ENCODE measurements around the gene CEP170B.
"Not testable (repeated sequence)": the region's sequence is repeated elsewhere in the genome, so short reads cannot be mapped to it uniquely, and the experiment has no call there.

Gene CEP170B

DNA sequence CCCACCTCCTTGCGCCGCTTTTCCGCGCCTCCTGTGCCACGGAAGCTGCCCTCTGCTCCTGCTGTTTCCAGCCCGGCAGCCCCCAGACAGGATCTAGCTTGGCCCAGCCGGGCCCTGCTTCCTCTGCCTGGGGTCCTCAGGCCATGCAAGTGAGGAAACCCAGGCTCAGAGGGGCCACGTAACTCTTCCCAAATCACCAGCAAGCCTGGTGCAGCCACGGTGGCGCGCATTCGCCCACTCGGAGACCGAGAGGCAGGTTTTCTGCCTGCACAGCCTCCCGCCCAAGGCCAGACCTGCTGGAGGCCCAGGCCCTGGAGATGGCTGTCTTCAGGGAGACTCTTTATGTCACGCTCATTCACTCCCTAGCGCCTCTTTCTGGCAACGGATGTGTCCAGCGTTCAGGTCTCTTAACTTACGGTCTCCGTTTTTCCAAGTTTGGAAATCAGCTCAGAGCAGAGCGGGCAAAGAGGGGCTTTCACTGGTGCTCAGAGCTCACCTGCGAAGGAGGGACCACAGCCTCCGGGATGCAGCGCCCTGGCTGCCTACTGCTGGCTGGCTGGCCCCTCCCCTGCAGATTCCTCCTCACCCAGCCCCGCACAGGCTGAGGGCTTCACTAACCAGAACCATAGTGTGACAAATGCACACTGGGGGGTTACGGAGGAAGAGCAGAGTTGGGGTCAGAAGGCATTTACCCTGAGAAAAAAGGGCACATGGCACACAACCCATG is 20.6 kb upstream of the CEP170B start:
- no peak for DNase-seq

DNA sequence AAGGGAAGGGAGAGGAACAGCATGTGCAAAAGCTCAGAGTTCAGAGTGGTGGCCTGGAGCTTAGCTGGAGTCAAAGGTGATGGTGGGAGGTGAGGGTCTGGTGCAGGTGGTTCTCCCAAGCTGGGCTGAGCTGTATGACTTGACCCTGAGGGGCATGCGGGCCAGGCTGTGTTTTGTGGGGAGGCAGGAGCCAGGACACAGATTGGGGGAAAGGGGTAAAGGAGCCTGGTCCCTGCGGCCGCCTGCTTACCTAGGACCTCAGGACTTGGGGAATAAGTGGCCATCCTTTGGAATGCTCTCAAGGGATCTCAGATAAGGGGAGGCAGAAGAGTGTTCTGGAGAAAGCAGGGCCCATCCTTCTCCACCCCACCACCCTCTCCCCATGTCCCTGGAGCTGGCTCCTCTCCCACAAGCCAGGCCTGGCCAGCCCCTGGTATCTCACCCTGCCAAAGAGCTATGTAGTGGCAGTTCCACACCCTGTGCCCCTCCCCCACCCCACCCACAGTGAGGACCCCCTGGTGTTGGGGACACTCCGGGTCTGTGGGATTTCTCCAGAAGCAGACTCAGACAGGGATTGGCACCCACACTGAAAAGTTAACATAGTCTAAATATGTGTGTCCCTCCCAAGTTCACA is 19.9 kb upstream of the CEP170B start:
- no peak for DNase-seq

DNA sequence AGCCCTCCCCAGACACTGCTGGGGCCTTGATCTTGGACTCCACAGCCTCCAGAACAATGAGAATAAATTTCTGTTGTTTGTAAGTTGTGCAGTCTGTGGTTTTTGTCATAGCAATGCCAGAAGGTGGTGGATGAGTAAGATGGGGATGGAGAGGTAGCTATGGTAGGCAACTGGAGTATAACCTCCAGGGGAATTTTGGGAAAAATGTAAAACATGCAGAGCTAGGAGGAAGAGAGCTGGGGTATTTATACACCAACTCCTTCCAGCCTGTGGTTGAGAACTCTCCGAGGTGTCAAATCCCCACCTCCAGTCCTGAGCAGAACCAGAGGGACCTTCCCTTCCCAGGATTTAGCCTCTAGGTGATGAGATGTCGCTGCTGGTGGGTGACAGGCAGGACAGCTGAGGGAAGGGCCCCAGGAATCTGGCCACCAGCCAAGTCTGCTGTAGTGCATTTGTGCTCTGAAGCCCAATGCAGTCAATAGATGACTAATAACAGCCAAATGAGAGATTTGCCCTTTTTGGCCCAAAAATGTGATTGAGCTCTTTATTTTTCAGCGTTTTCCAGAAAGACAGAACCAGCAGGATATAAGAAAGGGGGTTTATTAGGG is 19.1 kb upstream of the CEP170B start:
- no peak for DNase-seq

DNA sequence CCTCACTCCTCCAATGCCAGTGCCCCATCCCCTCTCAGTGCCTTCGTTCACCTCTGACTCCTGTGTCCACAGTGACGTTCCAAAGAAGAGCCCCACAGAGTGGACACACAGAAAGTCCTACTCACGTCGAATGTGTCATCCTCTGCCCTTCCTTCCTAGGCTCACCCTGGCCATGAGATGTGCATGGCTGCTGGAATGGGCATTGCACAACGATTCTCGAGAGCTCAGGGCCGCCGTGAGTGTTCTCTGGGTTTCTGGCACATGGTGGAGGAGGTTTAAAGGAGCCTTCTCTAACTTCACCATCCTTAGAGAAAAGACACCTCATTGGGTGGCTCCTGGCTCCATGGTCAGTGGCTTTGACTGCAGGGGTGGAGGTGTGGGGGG is 12.8 kb upstream of the CEP170B start:
- no peak for DNase-seq

DNA sequence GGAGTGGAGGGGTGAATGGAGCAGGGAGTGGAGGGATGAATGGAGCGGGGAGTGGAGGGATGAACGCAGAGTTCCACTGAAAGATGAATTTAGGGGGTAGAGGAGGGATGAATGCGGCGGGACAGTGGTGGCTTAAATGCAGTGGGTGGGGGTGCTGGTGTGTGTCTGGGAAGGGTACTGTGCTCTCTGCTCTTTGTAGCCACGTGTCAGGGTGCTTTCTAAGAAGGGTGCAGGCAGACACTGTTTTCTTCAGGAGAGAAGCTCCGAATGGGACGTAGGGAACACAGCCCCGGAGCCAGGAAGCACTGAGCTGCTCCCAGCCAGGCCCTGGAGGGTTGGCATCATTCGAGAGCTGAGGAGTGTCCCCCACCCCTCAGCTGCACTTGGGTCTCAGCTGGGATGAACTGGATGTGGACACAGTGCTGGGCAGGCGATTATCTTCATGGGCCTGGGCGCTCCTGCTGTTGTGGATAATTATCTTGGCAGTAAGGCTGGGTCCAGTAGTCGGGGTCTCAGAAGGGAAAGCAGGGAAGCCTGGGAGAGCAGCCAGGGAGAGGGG is 9.5 kb upstream of the CEP170B start:
- DNase-seq = no peak

DNA sequence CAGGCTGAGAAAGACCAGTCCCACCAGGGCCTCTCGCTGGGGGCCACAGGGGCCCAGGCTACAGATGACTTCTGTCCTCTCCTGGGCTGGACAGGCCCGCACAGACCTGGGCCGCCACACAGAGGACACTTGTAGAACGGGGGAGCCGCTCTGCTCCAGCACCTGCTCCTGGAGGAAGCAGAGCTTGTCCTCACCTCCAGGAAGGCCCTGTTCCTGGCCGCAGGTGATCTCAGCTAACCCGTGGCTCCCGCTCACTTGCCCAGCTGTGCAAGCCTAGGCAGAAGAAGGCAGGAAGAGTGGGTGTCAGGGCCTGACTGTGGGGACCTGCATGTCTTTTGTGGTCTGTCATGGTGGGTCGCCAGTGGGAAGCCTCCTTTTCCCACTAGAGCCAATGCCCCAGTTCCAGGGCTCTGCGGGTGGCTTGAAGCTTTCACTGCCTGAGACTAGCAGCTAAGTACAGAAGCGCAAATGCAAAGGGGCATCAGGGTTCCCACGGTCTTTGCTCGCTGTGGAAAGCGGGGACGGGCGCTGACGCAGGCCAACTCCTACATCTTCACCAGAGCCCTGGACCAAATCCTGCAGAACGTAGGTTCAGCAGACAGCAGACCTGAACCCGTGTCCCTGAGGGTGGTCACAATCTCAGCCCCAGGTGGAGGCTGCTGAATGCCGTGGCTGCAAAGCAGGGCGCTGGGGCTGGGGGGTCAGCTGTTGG is 8.8 kb upstream of the CEP170B start:
- no peak for DNase-seq

DNA sequence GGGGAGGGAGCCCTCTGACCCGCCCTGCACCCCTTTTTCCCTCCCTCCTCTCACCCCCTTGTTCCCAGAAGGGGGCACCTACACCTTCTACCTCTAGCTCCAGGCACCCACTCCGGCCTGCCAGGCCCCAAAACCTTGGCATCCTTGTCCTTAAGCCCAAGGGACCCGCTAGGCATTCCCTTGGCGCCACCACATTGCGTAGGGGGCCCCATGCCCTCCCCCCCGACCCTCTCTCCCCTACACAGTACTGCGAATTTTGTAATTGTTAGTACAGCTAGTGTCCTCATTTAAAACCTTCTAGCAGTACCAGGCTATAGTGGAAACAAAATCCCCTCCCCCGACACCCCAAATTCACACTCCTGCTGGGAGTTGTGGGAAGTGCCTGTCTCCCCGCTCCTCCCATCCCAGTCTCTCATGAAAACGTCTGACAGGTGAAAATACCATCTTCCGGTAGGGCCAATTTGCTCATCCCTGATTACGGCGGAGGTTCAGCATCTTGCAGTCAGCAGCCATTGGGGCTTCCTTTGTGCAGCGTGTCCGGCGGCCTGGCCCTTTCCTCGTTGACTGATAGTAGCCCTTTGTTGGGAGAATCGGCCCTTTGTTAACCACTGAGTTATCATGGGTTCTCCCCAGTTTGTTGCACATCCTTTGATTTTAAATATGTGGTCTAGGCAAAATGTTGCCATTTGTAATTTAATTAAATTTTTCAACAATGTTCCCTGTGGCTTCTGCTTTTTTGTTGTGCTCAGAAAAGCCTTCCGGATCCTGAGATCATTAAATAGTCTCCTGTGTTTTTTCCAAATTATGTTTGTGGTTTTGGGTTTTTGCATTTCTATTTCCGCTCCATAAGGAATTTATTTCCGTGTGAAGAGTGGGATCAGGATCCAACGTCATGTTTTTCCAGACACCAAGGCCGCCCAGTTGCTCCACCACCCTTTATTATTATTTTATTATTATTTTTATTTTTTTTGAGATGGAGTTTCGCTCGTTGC is 7.9 kb upstream of the CEP170B start:
- DNase-seq = no peak

DNA sequence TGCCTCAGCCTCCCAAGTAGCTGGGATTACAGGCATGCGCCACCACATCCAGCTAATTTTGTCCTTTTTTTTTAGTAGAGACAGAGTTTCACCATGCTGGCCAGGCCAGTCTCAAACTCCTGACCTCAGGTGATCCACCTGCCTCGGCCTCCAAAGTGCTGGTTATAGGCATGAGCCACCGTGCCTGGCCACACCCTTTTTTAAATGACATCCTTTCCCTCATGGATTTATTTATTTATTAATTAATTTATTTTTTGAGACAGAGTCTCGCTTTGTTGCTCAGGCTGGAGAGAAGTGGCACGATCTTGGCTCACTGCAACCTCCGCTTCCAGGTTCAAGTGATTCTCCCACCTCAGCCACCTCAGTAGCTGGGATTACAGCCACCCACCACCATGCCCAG is 7.1 kb upstream of the CEP170B start:
- DNase-seq = not testable (repeated sequence)

DNA sequence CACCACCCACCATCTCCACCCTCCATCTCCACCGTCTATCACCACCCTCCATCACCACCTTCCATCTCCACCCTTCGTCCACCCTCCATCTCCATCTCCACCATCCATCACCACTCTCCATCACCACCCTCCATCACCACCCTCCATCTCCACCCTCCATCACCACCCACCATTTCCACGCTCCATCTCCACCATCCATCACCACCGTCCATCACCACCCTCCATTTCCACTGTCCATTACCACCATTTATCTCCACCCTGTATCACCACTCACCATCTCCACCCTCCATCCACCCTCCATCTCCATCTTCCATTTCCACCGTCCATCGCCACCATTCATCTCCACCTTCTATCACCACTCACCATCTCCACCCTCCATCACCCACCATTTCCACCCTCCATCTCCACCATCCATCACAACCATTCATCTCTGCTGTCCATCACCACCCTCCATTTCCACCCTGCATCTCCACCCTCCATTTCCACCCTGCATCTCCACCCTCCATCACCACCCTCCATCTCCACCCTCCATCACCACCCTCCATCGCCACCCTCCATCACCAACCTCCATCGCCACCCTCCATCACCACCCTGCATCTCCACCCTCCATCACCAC is 6.1 kb upstream of the CEP170B start:
- DNase-seq = no peak

DNA sequence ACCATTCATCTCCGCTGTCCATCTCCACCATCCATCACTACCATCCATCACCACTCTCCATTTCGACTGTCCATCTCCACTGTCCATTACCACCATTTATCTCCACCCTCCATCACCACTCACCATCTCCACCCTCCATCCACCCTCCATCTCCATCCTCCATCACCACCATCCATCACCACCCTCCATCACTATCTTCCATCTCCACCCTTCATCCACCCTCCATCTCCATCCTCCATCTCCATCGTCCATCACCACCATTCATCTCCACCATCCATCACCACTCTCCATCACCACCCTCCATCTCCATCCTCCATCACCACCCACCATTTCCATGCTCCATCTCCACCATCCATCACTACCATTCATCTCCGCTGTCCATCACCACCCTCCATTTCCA is 5.2 kb upstream of the CEP170B start:
- DNase-seq = no peak

DNA sequence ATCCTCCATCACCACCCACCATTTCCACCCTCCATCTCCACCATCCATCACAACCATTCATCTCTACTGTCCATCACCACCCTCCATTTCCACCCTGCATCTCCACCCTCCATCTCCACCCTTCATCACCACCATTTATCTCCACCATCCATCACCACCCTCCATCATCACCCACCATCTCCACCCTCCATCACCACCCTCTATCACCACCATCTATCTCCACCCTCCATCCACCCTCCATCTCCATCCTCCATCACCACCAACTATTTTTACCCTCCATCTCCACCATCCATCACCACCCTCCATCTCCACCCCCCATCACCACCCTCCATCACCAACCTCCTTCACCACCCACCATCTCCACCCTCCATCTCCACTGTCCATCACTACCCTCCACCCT is 4.7 kb upstream of the CEP170B start:
- DNase-seq = no peak

DNA sequence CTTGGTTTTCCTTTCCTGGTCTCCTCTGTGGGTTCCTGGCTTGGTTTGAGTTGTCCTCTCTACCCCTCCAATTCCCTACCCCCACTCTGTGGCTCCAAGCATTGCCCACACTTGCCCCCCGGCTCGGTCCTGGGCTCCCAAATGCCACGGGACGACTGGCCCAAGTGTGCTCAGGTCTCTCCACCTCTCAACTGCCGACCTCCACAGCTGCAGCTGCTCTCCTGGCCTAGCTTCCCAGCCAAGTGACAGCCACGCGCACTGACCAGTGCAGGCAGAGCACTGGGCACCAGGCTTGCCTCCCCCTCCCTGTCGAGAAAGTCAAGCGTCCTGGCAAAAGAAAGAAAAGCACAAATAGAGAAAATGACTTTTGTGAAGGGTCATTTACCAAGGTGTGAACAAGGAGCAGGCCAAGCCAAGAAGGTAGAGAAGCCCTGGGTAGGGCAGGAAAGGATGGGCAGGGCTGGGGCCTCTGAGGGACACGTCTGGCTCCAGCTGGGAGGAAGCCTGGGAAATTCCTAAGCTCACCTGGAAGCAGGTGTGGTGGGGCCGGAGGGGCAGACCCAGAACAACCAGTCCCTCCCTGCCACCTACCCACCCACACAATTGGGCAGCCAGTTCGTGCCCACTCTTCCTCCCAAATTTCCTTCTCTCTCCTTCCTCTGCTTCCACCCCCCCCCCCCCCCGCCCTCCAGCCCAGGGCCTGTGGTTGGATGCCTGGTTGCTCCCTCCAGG is 1.8 kb upstream of the CEP170B start:
- no peak for DNase-seq

DNA sequence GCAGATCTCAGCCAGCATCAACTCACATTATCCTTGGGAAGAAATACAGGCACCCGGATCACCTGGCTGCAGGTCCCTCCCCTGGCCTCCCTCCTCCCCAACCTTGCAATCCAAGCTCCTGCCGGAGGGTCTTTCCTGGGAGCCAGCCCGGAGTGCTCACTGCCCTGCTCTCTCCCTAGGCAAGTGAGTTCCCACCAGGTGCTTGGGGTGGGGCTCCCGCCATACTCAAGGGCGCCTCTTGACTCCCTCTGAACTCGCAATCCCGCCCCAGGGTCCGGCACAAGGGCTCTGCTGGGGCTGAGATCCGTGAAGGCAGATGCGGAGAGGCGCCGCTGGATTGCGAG is 1.2 kb upstream of the CEP170B start:
- DNase-seq = no peak

DNA sequence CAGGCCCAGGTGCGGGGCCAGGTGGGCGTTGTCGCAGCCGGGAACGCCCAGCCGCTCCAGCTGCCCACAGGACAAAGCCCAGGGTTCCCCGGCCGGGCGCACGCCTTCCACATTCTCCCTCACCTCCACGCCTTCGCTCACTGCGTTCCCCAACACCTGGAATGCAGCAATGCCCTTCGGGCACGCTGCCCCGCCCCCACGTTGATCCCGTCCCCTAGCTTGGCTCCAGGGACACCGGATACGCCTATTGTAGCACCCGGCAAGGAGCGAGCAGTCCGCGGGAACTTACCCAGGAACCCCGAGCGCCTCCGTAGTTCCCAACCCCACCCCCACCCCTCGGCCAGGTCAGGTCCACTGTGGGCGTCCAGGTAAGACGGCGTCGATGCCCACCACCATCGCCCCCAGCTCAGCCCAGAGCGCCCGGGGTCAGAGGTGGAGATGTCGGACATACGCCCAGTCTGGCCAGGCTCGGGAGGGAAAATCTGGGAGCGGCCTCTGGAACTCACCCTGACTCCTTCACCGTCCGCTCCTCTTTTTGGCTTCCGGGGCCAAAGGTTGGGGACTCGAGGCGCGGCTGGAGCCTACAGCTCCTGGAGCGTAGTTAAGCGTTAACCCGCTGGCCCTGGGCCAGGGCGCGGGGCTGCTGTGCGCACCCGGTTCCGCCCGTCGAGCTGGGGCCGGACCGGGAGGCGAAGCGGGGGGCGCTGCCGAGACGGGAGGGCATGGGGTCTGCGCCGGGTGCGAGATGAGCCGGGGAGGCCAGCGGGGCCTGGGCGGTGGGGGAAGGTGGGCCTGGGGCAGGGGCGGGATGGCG is 594 bp upstream of the CEP170B start:
- DNase-seq = no peak

DNA sequence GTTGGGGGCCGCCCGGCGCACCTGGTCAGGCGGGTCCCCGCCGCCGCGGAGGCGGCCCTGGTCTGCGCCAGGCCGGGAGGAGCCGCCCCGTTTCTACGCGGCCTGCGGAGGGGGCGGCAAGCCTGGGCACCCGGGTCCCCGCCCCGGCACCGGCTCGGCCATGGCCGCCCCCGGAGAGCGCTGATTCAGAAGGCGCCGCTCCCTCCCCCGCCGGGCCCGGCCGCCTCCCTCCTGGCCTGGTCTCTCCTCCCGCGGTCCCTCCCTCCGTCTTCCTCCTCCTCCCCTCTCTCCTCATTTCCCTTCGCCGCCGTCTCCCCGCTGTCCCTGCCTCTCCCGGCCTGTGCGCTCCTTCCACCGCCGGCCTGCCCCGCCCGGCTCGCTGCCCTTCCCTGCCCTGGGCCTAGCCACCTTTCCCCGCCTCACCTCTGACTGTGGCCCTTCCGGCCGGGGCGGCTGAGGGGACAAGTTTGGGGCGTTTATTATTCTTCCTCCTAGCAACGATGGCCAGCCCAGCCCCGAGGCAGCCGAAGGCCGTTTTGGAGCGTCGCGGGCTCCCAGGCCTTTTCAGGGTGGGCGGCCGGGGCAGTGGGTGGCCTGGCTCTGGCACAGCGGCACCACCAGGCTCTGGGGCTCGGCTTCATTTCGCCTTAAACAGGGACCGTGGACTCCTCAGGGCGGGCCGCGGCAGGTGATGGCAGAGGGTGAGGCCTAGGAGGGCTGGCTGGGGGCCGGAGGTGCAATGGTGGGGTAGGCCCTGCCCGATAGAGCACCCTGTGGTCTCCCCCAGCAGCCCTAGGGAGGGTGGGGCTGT is 768 bp downstream of the CEP170B start:
- no peak for DNase-seq

DNA sequence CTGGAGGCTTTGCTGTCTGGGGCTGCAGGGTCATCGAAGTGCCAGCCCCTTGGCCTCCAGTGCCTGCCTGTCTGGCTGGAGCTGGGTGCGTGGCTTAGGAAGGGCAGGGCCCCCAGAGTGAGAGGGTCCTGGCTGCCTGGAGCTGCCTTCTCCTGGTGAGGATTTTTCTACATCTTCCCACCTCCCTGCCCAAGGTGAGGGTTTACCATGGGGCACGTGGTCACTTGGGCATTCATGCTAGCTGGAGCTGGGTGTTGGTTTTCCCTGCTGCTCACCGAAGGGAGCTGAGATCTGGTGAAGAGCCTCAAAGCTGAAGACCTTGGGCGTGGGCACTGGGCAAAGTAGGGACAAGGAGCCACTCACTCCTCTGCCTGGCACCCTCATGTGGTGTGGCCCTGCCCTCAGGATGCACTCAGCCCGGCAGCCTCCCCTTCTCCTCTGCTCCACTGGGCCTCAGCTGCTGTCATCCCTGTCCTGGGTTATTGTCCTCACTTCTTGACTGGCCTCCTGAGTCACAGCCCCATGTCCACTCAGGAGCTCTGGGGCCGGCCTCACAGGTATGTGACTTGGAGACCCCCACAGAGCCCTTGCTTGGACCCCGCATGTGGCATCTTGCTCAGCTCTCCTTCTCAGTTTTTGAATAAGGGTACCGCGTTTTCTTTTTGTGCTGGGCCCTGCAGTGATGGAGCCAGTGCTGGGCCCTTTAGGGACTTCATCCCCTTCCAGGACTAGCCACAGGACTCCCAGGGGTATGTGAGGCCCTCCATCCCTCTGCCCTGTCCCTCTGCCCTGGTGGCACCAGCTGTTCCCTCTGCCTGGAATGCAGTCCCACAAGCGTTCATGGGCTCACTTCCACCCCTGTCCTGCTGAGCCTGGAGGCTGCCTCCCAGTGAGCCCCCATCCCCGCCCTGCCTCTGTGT is 1.6 kb downstream of the CEP170B start:
- no peak for DNase-seq

DNA sequence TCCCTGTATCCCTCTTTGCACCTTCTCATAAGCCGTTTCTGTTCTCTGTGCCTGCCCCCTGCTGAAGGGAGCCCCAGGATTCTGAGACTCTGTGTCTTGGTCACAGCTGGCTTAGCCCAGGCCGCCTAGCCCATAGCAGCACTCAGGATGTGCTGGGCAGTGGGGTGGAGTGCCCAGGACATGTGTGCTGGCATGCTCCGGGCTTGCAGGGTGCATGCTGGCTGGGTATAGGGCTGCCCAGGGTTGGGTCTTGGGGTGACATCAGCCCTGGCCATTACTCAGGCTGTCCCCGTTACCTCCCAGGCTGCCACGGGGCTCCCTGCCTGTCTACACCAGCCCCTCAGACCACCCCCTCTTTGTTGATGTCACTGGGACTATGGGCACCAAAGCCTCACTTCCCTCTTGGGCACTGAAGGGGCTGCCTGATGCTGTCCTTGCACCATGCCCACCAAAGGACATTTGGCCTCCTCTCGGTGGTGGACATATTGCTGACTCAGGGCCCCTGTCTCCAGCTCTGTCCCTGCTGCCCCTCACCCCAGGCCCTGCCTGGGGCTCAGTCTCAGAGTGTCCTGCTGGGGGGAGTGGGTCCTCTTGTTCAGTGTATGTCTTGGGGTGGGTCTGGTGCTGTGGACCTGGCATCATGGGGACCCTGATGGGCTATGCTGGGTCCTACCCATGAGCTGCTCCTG is 2.4 kb downstream of the CEP170B start:
- DNase-seq = no peak

Data from bone marrow (tissue), 2 donors.